Suppressor macrophage treated with lipopolysaccharide for 1 hour (primary cell): ENCODE measurements around the gene MRPS30.
"Not testable (repeated sequence)": the region's sequence is repeated elsewhere in the genome, so short reads cannot be mapped to it uniquely, and the experiment has no call there.

Experiments
- DNase-seq, 3 donors: peaks; one replicate each; pipeline ENCODE4 v3.0.0-alpha.2; 2020 to 2022

The MRPS30 gene

GRCh38 chr5:44808435-44809214 lies at the start of gene MRPS30:
TSS of gene MRPS30 (plus strand) at chr5:44808947. CDS start at chr5:44808963, 16 bp downstream.
- peak; percentile 94 to 98 (median 98) for DNase-seq

DNA sequence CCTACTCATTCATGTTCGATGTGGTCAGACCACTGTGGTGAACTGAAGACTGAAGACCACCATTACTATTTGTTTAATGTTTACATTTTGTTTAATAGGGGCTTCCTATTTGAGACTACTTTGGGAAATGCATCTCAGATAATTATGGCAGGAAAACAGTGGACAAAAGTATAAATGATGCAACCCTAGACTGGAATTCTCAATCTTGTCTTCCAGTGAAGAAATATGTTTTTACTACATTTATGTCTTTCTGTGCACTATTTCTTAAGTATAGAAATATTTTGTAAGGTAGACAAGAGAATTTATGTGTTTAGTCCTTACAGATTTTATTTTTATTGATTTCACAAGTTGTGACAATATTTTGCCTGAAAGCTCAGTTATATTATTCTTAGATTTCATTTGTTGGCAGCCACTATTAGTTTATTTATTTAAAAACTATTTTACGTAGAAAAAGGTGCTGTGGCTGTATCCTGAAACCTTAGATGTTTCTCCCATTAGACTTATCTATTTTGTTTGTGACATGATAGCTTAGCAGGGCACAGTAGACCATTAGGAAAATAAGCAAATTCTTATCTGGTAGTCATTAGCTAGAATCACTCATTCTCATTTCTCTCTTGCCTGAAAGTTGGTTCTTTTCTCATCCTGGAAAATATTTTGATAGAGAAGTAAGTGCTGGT lies 39.4 kb upstream of the MRPS30 start:
- DNase-seq = no peak

DNA sequence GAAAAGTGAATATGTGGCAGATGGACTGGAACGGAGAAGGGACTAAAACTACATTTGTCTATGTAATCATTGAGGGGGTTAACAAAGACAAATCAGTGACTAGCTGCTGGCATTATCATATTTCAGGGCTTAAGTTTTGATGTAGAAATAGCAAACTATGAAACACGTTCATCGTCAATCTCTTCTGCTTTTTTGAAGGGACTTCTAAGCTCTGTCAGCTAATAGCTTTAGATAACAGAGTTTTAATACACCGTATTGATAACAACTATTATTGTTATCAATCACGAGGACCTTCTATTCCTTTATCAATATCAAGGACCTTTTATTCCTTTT lies 38.9 kb upstream of the MRPS30 start:
- DNase-seq = no peak

GRCh38 chr5:44770780-44771717 lies 37.7 kb upstream of the MRPS30 start:
- DNase-seq = no peak

DNA sequence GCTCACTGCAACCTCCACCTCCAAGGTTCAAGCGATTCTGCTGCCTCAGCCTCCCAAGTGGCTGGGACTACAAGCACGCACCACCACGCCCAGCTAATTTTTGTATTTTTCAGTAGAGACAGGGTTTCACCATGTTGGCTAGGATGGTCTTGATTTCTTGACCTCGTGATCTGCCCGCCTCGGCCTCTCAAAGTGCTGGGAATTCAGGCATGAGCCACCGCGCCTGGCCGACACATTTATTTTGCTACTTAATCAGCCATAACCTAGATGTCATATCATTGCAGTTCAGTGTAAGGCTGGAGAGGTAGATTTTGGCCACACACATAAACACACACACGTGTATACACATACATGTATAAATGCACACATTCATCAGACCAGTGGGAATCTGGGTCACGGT lies 36.4 kb upstream of the MRPS30 start:
- not testable (repeated sequence) for DNase-seq

GRCh38 chr5:44774279-44774880 lies 34.4 kb upstream of the MRPS30 start:
- peak; percentile 16 to 51 (median 28) for DNase-seq

DNA sequence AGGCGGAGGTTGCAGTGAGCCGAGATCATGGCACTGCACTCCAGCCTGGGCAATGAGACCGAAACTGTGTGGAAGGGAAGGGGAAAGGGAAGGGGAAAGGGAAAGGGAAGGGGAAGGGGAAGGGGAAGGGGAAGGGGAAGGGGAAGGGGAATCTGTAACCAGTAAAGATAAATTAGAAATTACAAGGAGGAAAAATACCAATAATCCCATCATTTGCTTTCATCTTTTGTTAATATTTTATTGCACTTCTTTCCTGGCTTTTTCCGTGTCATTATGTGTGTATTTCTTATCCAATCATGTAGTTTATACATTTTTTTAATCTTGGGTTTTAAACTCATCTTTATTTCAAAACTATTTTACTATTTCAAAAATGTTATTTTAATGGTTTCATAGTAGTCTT lies 29.6 kb upstream of the MRPS30 start:
- no peak for DNase-seq

GRCh38 chr5:44783634-44784315 lies 25.0 kb upstream of the MRPS30 start:
- DNase-seq = no peak

DNA sequence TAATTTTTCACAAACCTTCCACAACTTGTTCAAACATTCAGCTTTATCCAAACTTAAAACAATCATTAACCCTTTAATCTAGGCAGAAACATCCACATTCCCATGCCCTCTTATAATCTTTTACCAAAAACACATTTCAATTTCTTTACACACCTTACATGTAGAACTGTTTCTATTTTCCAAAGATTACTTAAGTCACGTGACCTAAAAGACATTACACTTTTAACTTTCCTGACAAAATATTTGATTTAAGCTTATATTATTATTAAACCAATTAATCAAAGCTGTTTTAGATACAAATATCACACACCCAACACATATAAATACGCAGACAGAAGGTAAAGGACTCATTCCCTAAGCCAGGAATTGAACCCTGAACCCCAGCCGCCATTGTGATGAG lies 21.0 kb upstream of the MRPS30 start:
- DNase-seq = no peak

DNA sequence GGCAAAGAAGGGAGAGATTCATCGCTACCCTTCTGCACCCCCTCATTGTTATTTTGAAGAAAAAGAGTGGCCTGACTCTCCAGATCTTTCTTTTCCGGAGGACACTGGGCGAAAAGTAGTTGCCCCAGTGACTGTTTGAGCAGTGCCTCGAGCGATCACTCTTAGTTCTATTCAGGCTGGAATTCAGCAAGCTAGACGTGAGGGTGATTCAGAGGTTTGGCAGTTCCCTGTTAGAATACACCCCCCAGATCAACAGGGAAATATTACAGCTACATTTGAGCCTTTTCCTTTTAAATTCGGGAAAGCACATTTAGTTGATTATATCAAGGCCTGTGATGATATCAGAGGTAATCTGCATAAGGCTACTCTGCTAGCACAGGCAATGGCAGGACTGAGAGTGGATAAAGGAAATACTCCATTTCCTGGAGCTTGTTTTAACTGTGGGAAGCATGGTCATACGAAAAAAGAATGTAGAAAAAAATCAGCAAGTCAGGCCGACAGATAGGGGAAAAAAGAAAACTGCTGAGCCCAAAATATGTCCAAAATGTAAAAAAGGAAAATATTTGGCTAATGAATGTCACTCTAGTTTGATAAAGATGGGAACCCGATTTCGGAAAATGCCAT lies 19.3 kb upstream of the MRPS30 start:
- DNase-seq = not testable (repeated sequence)

- DNase-seq = not testable (repeated sequence)
Measured at GRCh38 chr5:44792031-44792673, 16.6 kb upstream of the MRPS30 start.

- DNase-seq = no peak
Measured at GRCh38 chr5:44794371-44794770, 14.4 kb upstream of the MRPS30 start.

DNA sequence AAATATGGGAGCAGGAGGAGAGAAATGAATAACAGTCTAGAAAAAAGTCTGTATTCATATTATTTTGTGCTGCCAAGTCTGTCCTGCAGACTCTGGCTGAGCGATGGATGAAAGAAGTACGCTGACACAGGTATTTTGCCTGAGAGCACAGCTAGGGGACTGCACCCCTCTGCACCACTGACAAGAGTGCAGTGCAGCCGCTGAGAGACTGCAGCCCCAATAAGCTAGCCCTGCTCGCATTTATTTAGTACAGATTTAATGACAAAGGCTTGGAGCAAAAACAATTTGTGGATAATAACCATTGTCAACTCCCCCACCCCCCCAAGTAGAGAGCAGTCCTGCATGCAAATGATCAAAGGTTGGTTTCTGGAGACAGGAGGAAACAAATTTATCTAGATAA lies 13.3 kb upstream of the MRPS30 start:
- no peak for DNase-seq

GRCh38 chr5:44797841-44798240 lies 10.9 kb upstream of the MRPS30 start:
- DNase-seq = no peak

- DNase-seq = no peak
Measured at GRCh38 chr5:44801992-44802391, 6.8 kb upstream of the MRPS30 start.

DNA sequence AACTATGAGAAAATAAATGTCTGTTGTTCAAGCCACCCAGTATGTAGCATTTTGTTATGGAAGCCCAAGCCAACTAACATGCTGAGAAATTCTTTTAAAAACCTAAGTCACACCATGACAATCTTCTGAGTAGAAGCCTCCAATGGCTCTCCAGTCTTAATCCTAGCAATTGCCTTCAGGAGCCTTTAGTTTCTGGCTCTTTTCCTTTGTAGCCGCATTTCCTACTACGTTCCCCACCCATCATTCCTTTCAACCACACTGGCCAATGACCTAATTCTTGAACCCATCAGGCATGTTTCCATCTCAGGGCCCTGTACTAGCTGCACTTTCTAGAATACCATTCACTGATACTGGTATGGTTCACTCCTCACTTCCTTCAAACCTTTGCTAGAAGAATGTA lies 2.1 kb upstream of the MRPS30 start:
- no peak for DNase-seq

DNA sequence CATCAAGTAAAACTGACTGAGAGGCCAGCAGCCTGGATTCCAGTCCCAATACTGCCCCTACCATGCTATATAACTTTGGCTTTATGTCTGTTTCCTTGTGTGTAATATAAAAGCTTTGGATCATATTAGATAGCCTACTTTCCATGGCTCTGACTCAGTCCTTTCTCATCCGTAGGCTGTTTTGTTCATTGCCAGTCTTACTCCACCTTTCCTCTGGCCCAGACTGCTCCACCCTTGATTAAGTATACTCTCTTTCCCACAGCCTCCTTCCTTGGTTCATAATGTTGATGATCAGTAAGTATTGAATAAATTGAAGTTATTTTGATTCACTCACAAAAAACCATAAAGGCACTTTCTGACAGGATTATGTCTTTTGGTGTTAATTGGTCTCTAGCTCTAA lies 1.5 kb upstream of the MRPS30 start:
- no peak for DNase-seq

GRCh38 chr5:44809215-44809955 lies 638 bp downstream of the MRPS30 start:
- peak; percentile 64 to 75 (median 69) for DNase-seq

DNA sequence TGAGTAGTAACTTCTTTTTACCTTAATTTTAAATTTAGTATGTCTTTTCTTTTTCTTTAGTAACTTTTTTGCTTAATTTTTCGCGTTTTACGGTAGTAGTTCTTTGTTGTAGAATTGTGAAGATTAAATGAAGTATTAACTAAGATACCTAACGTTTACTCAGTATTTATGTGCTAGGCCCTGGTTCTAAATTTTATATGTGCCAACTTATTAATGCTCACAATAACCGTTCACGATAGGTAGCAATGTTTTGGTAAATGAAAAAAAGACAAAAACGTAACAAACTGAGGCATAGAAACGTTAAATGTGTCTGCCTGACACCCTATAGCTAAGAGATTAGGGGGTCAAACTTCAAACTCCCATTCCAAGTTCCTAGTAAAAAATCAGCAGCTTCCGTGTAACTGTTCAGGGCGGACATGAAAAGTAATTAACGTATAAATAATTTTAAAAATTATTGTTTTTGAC lies 1.2 kb downstream of the MRPS30 start:
- DNase-seq = no peak

GRCh38 chr5:44814761-44815160 lies 6.0 kb downstream of the MRPS30 start:
- no peak for DNase-seq
